ENCODE data around the gene ENPP3. TPM values are rescaled to one million over a fixed set of nuclear protein-coding genes. Genes with fewer than 3 reads are reported as not detected.

ENPP3 gene
- polyA plus RNA-seq, 3 donors: not detected

DNA sequence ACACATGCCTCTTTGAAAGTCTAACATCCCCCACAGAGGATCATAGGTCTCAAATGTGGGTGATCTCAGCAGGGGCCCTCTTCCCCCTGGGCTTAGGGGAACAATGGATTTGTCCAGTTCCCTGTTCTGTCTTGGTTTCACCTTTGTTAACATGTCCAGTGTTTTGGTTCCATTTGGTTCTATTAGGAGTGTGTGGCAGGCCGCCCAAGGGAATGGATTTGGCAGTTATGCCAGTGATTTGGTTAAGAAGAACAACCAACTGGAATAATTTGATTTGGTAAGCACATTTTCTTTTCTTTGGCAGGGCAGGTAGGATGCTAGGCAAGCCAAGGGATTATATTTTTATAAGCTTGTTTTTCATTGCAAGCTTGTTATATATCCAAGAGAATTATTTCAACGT is 142.2 kb downstream of the ENPP3 start:
- Mint-ChIP-seq H3K27ac (no peak overlapping the region), H3K4me3 (no peak overlapping the region), H3K4me1 (no peaks in the 10 kb centered on the region), H3K36me3 (no peaks in the 10 kb centered on the region), H3K27me3 (ENCODE audit: low read depth in 3 of 3) (peaks cover 2 to 14% (median 2%) of the 10 kb centered on the region in 3 donors), H3K9me3 (peaks cover 2 to 15% (median 3%) of the 10 kb centered on the region in 7 donors)
- Histone ChIP-seq H3K36me3 (replicated peaks in 1 of 2; ENCODE audit: control insufficient read depth in 1 of 2, insufficient read depth in 2 of 2, low read length in 2 of 2) (no peaks in the 10 kb centered on the region), H3K27ac (ENCODE audit: low read depth in 1 of 2, low read length in 2 of 2) (no peak overlapping the region), H3K9me3 (replicated peaks in 1 of 2; ENCODE audit: control insufficient read depth in 1 of 2, insufficient read depth in 1 of 2, low read length in 2 of 2) (peaks cover 0 to 3% of the 10 kb centered on the region in 2 donors), H3K9ac (ENCODE audit: insufficient read depth, low read length, poor library complexity, severe bottlenecking) (no peak overlapping the region), H3K4me1 (ENCODE audit: control insufficient read depth in 1 of 2, insufficient read depth in 2 of 2, low read length in 2 of 2) (no peaks in the 10 kb centered on the region), H2AFZ (ENCODE audit: insufficient read depth, low read depth, low read length, poor library complexity, severe bottlenecking) (no peak overlapping the region), H3K4me2 (replicated peaks; ENCODE audit: extremely low read depth, low read length, poor library complexity, severe bottlenecking) (no peak overlapping the region), H4K20me1 (ENCODE audit: insufficient read depth, low read length) (no peaks in the 10 kb centered on the region), H3K4me3 (replicated peaks in 1 of 3; ENCODE audit: low read depth in 2 of 3, low read length in 3 of 3) (no peak overlapping the region), H3K79me2 (ENCODE audit: insufficient read depth, low read length) (no peaks in the 10 kb centered on the region), H3K27me3 (ENCODE audit: control insufficient read depth in 2 of 2, insufficient read depth in 2 of 2, low read length in 2 of 2) (no peaks in the 10 kb centered on the region)
- intact Hi-C loops (cut with micrococcal nuclease): no loop called here
- 100% methylated on average over 1 of the region's 2 CpGs for WGBS (ENCODE audit: insufficient coverage)
- TF ChIP-seq, protein P1, sequence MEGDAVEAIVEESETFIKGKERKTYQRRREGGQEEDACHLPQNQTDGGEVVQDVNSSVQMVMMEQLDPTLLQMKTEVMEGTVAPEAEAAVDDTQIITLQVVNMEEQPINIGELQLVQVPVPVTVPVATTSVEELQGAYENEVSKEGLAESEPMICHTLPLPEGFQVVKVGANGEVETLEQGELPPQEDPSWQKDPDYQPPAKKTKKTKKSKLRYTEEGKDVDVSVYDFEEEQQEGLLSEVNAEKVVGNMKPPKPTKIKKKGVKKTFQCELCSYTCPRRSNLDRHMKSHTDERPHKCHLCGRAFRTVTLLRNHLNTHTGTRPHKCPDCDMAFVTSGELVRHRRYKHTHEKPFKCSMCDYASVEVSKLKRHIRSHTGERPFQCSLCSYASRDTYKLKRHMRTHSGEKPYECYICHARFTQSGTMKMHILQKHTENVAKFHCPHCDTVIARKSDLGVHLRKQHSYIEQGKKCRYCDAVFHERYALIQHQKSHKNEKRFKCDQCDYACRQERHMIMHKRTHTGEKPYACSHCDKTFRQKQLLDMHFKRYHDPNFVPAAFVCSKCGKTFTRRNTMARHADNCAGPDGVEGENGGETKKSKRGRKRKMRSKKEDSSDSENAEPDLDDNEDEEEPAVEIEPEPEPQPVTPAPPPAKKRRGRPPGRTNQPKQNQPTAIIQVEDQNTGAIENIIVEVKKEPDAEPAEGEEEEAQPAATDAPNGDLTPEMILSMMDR (IDR thresholded peaks at IDR 0.05): no peak
- no peak for DNase-seq

DNA sequence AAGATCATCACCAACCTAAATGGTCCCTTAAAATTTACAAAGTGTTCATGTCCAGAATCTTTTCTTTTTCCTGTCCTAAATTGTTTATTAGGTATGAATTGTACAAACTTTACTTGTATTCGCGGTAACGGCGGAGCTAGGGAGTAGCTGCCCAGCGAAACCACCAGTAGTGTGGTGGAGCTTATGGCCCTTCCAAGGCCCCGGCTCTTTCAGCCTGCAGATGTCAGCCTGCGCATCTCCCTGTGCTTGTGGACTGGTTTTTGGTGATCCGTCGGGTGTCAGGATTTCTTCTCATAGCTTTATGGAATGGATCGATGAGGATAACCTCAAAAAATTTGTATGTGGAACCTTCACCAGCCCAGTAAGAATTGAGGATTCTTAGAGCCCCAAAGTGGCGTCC is 143.5 kb downstream of the ENPP3 start:
- no peak for DNase-seq
- H3K9me3 Mint-ChIP-seq: peaks cover 0 to 15% (median 3%) of the 10 kb centered on the region in 7 donors
- H2AFZ ChIP-seq (ENCODE audit: insufficient read depth, low read depth, low read length, poor library complexity, severe bottlenecking): no peak overlapping the region
- peaks cover 0 to 6% of the 10 kb centered on the region in 2 donors for H3K9me3 ChIP-seq (replicated peaks in 1 of 2; ENCODE audit: control insufficient read depth in 1 of 2, insufficient read depth in 1 of 2, low read length in 2 of 2)
- no peak overlapping the region for H3K9ac ChIP-seq (ENCODE audit: insufficient read depth, low read length, poor library complexity, severe bottlenecking)
- H3K36me3 ChIP-seq (replicated peaks in 1 of 2; ENCODE audit: control insufficient read depth in 1 of 2, insufficient read depth in 2 of 2, low read length in 2 of 2): no peaks in the 10 kb centered on the region
- no peaks in the 10 kb centered on the region for H3K4me1 Mint-ChIP-seq
- H3K27ac ChIP-seq (ENCODE audit: low read depth in 1 of 2, low read length in 2 of 2): no peak overlapping the region
- H3K4me3 ChIP-seq (replicated peaks in 1 of 3; ENCODE audit: low read depth in 2 of 3, low read length in 3 of 3): no peak overlapping the region
- no peak overlapping the region for H3K4me3 Mint-ChIP-seq
- peaks cover 0 to 8% (median 2%) of the 10 kb centered on the region in 3 donors for H3K27me3 Mint-ChIP-seq (ENCODE audit: low read depth in 3 of 3)
- intact Hi-C loops (cut with micrococcal nuclease): no loop called here
- H3K4me1 ChIP-seq (ENCODE audit: control insufficient read depth in 1 of 2, insufficient read depth in 2 of 2, low read length in 2 of 2): no peaks in the 10 kb centered on the region
- WGBS (ENCODE audit: insufficient coverage): 91% methylated on average over 11 of the region's 11 CpGs
- H3K36me3 Mint-ChIP-seq: no peaks in the 10 kb centered on the region
- no peaks in the 10 kb centered on the region for H3K79me2 ChIP-seq (ENCODE audit: insufficient read depth, low read length)
- TF ChIP-seq, protein P1 (IDR thresholded peaks at IDR 0.05): no peak
- H3K27ac Mint-ChIP-seq: no peak overlapping the region
- no peaks in the 10 kb centered on the region for H4K20me1 ChIP-seq (ENCODE audit: insufficient read depth, low read length)
- no peaks in the 10 kb centered on the region for H3K27me3 ChIP-seq (ENCODE audit: control insufficient read depth in 2 of 2, insufficient read depth in 2 of 2, low read length in 2 of 2)
- no peak overlapping the region for H3K4me2 ChIP-seq (replicated peaks; ENCODE audit: extremely low read depth, low read length, poor library complexity, severe bottlenecking)

Measured in CD14-positive monocyte (primary cell).